NCI-H446 (cell line): ENCODE measurements around the gene KLRB1.
"Not testable (repeated sequence)": the region's sequence is repeated elsewhere in the genome, so short reads cannot be mapped to it uniquely, and the experiment has no call there.

Experiments used
- DNase-seq, 2 experiments: peaks; one replicate each; lab custom pipeline; 2025; lab: John Stamatoyannopoulos, UW

The KLRB1 gene

GRCh38 chr12:9607716-9608115 is at the start of gene KLRB1:
Gene KLRB1, minus strand, starts transcription at chr12:9607916. Its CDS starts 77 bp downstream, at chr12:9607839.
- DNase-seq, result no peak

GRCh38 chr12:9651265-9651729 is 43.6 kb upstream of the KLRB1 start:
- DNase-seq, result no peak

- DNase-seq, result no peak
Measured at GRCh38 chr12:9650151-9650576, 42.4 kb upstream of the KLRB1 start.

- no peak for DNase-seq
Measured at GRCh38 chr12:9649532-9649940, 41.8 kb upstream of the KLRB1 start.

- DNase-seq, result no peak
Measured at GRCh38 chr12:9648701-9649531, 41.2 kb upstream of the KLRB1 start.

- DNase-seq, result peak; percentile 30 to 79
Measured at GRCh38 chr12:9647825-9648700, 40.3 kb upstream of the KLRB1 start.

GRCh38 chr12:9646794-9647781 is 39.4 kb upstream of the KLRB1 start:
- DNase-seq, result peak in 1 of 2 experiments; percentile 2

GRCh38 chr12:9644985-9645551 is 37.4 kb upstream of the KLRB1 start:
- not testable (repeated sequence) for DNase-seq

- DNase-seq, result no peak
Measured at GRCh38 chr12:9643266-9643660, 35.5 kb upstream of the KLRB1 start.

- DNase-seq, result no peak
Measured at GRCh38 chr12:9642606-9643265, 35.0 kb upstream of the KLRB1 start.

- no peak for DNase-seq
Measured at GRCh38 chr12:9640024-9640423, 32.3 kb upstream of the KLRB1 start.

- DNase-seq, result no peak
Measured at GRCh38 chr12:9636851-9637206, 29.1 kb upstream of the KLRB1 start.

GRCh38 chr12:9636150-9636850 is 28.6 kb upstream of the KLRB1 start:
- no peak for DNase-seq

- no peak for DNase-seq
Measured at GRCh38 chr12:9634969-9635754, 27.4 kb upstream of the KLRB1 start.

GRCh38 chr12:9634177-9634803 is 26.6 kb upstream of the KLRB1 start:
- peak in 1 of 2 experiments; percentile 28 for DNase-seq

GRCh38 chr12:9632766-9633165 is 25.1 kb upstream of the KLRB1 start:
- DNase-seq, result no peak

GRCh38 chr12:9626821-9627220 is 19.1 kb upstream of the KLRB1 start:
- no peak for DNase-seq

GRCh38 chr12:9626291-9626690 is 18.6 kb upstream of the KLRB1 start:
- no peak for DNase-seq

- DNase-seq, result no peak
Measured at GRCh38 chr12:9625019-9625418, 17.3 kb upstream of the KLRB1 start.
